ENCODE results near the gene ZKSCAN1. TPM values are rescaled to one million over a fixed set of nuclear protein-coding genes. Genes with fewer than 3 reads are reported as not detected.
A peak's percentile ranks its signal among the peaks of the same experiment; 100 is the strongest.
"Not testable (repeated sequence)": the region's sequence is repeated elsewhere in the genome, so short reads cannot be mapped to it uniquely, and the experiment has no call there.

ZKSCAN1 gene
- polyA plus RNA-seq, 12 donors = 24.6 to 64.8 (median 33.1) TPM

DNA sequence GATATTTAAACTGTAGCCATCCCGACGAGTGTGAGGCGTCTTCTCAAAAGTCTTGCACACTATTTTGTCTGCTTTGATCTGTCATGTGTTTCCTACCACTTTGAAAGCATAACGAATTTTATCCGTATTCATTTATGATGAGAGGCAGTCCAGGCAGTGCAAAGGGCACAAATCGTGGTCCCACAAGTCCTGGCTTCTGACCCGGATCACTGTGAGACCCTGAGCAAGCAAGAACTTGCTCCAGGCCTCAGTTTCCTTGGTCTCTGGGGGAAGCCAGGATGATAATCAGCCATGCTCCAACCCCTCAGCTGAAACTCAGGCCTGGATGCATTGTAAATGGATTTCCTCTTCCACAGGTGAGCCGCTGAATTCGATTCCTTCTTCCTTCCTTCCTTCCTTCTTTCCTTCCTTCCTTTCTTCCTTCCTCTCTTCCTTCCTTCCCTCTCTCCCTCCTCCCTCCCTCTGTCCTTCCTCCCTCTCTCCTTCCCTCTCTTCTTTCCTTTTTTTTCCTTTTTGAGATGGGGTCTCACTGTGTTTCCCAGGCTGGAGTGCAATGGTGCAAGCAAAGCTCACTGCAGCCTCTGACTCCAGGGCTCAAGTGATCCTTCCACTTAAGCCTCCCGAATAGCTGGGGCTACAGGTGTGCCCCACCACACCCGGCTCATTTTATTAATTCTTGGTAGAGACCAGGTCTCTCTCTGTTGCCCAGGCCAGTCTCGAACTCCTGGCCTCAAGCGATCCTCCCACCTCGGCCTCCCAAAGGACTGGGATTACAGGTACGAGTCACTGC, 18.4 kb upstream of the ZKSCAN1 start:
- DNase-seq = no peak

GRCh38 chr7:99997545-99998137, 17.8 kb upstream of the ZKSCAN1 start:
- peak; percentile 64 for DNase-seq

GRCh38 chr7:100000239-100000638, 15.2 kb upstream of the ZKSCAN1 start:
- no peak for DNase-seq

DNA sequence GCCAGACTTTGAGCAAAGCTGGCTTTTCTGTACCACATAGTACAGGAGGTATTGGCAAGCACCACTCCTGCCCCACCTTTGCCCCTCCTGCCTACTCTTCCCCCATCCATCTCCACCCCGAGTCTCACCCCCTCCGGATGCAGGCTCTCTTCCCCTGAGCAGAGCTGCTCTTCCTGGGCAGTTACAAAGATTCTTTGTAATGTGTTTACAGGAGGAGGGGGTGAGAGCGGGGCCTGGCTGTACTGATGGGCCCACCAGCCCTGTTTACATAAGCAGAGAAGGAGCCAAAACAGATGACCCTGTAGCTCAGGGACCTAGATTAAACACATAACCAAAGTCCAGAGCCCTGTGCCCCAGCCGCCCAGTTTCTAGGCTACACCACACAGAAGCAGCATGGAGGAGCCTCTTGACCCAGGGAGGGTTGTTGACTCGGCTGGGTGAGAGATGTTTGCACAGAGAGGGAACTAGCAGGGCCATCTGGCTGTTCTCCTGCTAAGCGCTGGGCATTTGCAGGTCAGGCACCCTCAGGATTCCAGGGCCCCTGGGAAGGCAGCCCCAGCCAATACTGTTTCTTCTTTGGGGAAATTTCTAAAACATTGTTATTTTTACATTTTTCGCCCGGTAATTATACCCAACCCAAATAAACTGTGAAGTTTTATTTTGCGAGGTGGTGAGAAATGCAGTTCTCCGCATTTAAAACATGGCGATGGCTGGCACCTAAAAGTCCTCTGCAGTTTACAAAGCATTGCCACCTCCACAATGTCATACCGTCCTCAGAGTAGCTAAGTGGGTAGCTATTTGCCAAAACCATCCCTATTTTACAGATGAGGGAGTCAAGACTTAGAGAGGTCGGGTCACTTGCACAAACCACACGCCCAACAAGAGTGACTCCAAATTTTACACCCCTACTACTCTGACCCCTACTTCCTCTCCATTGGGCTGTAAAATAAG, 11.4 kb upstream of the ZKSCAN1 start:
- no peak for DNase-seq

DNA sequence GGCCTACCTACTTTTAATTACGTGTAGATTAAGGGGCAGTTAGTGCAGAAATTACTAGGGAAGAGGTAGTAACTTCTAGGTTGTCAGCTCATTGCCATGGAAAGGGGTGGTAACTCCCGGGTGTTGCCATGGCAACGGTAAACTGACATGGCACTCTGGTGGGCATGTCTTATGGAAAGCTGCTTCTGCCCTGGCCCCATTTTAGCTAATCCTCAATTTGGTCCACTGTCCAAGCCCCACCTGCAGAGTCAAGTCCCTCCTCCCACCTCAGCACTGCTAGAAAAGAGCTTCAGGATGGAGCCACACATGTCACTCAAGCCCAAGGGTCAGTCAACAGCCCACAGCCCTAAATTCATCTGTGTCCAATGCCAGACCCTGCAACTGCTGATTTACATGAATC, 7.5 kb upstream of the ZKSCAN1 start:
- no peak for DNase-seq

GRCh38 chr7:100008525-100008924, 6.9 kb upstream of the ZKSCAN1 start:
- DNase-seq = no peak

GRCh38 chr7:100009952-100010351, 5.4 kb upstream of the ZKSCAN1 start:
- not testable (repeated sequence) for DNase-seq

- no peak for DNase-seq
These were observed 4.5 kb upstream of the ZKSCAN1 start for GRCh38 chr7:100010901-100011300.

DNA sequence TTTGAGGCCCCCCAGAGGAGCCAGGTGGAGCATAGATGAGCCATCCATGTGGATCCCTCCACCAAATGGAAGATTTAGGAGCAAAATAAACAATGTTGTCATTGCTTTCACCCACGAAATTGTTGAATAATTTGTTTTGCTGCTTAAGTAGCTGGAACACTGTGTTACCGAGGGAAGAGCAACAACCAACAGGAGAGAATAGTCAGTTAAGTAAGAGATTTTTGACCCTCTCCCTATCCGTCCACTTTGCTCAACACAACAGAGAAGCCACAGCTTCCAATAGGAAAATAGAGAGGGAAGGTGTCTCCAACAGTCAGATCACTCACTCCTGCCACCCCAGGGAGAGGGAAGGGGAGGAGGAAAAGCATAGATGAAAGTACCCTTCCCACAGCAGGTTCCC, 3.9 kb upstream of the ZKSCAN1 start:
- DNase-seq = no peak

DNA sequence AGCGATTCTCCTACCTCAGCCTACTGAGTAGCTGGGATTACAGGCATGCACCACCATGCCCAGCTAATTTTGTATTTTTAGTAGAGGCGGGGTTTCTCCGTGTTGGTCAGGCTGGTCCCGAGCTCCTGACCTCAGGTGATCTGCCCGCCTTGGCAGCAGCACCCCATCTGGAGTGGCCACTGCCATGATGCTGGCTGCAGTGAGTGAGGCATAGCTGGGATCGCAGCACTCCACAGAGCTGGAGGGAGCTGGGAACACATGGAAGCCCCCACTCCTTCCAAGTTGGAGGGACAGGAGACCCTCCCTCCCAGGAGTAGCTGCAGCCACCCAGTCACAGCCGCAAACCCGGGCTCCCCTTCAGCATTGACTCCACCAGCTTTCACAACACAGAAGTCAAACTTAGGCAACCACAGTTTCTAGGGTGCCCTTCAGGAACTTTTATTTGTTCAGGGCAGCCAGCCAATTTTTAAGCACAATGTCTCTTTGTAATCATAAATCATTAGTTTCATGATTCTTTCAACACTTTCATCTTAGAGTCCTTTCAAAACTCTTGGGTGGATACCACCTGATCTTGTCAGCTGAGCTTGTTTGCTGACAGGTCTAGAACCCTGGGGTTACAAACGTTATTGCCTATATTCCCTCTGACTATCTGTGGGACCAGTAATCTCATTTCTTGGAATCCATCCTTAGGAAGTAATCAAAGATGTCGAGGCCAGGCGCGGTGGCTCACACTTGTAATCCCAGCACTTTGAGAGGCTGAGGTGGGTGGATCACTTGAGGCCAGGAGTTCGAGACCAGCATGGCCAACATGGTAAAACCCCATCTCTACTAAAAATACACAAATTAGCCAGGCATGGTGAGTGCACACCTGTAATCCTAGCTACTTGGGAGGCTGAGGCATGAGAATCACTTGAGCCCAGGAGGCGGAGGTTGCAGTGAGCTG, 2.7 kb upstream of the ZKSCAN1 start:
- DNase-seq = not testable (repeated sequence)

- no peak for DNase-seq
These were observed 2.1 kb upstream of the ZKSCAN1 start for GRCh38 chr7:100013328-100013676.

GRCh38 chr7:100016215-100016901, 962 bp downstream of the ZKSCAN1 start:
- peak; percentile 15 for DNase-seq

GRCh38 chr7:100017300-100017699, 1.9 kb downstream of the ZKSCAN1 start:
- no peak for DNase-seq

DNA sequence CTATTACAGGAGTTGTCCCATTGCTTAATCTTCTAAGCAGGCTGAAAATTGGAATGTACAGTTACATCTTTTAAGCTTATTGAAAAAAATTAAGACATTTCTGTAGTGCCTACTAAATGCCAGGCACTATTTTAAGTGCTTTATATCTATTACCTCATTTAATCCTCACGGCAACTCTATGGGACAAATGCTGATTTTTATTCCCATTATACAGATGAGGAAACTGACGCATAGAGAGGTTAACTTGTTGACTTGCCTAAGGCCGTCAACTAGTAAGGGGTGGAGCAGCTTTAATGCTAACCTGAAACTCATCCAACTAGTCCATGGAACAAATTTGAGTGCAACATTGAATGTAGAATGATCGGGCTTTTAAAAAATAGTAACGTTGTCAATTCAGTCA, 2.5 kb downstream of the ZKSCAN1 start:
- no peak for DNase-seq

DNA sequence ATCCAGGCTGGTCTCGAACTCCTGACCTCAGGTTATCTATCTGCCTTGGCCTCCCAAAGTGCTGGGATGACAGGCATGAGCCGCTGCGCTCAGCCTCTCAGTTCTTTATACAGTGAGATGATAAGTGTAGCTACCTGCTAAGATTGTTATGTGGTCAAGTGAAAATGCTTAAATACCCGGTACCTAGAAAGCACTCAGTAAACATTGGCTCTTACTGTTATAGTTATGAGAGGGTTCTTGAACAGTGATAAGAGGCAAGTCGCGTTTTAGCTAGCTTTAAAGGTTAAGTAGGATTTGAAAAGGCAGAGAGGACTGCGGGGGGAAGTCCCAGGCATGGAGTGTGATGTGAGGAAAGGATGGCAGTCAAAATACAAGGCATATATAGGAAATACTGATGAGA, 4.5 kb downstream of the ZKSCAN1 start:
- no peak for DNase-seq

- DNase-seq = no peak
These were observed 5.9 kb downstream of the ZKSCAN1 start for GRCh38 chr7:100021297-100021696.

DNA sequence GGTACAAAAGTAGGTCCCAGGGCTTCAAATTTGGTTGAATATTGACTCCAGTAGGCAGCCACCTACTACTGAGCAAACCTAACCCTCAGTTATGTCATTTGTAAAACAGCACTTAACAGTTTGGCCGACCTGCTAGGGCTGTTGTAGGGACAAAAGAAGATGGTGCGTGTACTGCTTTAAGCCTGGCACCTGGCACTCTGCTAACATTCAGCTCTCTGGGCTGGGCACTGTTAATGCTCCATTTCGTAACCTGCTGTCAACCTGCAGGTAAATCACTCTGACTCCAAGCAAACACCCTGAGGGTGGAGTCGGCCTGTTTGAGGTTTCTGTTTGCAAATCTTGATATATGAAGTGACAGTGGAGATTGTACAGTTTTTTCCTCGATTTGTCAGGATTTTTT, 7.2 kb downstream of the ZKSCAN1 start:
- DNase-seq = no peak

- DNase-seq = no peak
These were observed 8.1 kb downstream of the ZKSCAN1 start for GRCh38 chr7:100023526-100023925.

DNA sequence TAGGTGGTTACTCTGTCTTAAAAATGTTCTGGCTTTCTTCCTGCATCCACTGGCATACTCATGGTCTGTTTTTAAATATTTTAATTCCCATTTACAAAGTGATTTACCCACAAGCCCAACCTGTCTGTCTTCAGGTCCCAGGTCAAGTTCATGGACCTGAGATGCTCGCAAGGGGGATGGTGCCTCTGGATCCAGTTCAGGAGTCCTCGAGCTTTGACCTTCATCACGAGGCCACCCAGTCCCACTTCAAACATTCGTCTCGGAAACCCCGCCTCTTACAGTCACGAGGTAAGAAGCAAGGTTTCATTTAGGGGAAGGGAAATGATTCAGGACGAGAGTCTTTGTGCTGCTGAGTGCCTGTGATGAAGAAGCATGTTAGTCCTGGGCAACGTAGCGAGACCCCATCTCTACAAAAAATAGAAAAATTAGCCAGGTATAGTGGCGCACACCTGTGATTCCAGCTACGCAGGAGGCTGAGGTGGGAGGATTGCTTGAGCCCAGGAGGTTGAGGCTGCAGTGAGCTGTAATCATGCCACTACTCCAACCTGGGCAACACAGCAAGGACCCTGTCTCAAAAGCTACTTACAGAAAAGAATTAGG, 8.7 kb downstream of the ZKSCAN1 start:
- no peak for DNase-seq

DNA sequence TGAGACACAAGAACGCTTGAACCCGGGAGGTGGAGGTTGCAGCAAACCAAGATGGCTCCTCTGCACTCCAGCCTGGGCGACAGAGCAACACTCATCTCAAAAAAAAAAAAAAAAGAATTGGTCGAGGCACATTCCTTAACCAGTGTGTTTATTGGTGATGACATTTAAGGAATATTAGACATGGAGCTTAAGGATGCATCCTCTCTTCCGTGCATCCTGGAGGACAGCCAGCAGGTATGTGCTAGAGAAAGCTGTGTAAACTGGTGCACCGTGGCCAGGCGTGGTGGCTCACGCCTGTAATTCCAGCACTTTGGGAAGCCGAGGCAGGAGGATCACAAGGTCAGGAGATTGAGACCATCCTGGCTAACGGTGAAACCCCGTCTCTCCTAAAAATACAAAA, 11.8 kb downstream of the ZKSCAN1 start:
- DNase-seq = no peak
